Measurements from ENCODE around the gene ALX3.
A peak's percentile ranks its signal among the peaks of the same experiment; 100 is the strongest.

Gene ALX3

DNA sequence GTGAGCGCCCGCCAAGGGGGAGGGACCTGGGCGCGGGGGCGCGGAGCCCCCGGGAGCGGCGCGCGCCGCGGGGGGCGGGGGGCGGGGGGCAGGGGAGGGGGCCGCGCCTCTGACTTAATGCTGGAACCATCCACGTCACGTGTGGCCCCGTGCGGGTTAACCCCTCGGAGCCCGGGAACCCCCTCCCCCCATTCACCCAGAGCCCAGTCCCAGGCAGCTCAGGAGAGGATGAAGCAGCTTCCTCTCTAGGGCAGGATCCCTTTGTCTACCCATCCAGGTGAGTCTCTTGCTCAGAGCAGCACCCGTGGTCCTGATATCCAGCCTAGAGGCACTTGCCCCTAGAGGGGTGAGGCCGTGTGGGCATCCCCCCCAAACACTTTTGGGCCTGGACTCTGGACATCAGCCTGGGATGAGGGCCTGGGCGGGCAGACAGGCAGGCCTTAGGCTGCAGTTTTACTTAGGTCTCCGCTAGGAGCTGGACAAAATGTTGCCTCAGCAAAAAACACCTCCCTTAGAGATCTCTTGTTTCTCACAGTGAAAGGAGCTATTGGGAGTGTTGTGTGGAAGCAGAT is at the start of gene ALX3:
Gene ALX3, minus strand, starts transcription at position 2 of the 572 bp plus-strand sequence. CDS start 60 bp downstream, outside the sequence.
- FAIRE-seq, result no peak
- no peak for DNase-seq (ENCODE audit: extremely low spot score, insufficient read length, low read depth)

DNA sequence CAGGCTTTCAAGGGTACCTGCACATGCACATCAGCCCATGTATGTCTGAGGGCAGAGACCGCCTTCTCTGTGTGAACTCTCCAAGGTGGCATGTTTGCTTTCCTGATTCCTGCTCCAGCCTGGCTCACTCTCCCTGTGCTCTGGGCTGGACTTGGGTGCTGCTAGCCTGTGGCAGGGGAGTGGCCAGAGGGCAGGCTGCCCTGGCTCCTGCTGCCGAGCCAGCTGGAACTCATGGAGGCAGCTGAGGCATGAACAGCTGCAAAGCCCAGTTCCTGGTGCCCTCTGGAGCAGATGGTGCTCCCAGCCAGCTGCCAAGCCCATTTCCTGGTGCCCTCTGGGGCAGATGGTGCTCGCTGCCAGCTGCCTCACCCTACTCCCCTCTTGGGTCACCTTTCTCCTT is 49.4 kb upstream of the ALX3 start:
- DNase-seq (ENCODE audit: extremely low spot score, insufficient read length, low read depth), result no peak
- no peak for FAIRE-seq

DNA sequence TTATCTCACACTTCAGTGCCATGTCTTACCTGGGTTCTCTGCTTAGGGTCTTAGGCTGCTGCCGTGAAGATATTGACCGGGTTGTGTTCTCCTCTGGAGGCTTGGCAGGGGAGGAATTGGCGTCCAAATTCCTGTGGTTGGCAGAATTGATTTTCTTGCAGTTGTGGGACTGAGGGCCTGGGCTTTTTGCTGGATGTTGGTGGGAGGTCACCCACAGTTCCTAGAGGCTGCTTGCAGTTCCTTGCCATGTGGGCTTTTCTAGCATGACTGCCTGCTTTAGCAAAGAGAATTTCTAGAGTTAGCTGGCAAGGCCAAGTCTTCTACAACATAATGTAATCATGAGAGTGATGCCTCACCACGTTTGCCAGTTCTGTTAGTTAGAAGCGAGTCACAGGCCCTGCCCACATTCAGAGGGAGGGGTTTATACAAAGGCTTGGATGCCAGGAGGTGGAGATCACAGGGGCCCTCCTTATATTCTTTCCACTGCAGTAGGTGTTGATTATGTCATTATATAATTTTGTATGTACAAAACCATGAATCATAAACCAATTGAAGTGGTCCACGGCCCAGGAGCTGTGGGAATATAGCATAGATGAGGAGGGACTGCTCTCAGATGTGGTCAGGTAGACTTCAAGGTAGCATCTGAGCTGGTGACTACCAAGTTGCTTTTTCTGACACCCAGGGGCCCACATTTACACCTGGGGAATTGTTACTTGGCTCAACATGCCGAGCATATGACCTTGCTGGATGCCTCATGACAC is 48.3 kb upstream of the ALX3 start:
- DNase-seq (ENCODE audit: extremely low spot score, insufficient read length, low read depth) (no peak), FAIRE-seq (no peak)

DNA sequence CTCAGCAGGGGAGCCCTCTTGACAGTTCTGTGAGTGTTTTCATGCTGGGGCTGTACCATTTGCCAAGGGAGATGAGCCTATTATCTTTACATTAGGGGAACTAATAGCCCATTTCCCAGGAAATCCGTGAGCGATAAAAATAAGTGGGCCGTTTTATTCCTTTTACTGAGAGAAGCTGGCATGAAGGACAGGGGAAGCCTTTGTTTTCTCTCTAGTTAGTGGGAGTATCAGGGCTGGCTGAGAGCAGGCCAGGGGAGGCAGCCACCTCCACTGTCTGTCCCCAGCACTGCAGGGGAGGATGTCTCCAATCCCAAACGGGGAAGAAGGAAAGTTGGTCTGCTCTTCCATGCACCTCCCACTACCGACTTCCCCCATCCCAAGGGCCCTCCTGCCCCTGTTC is 44.3 kb upstream of the ALX3 start:
- DNase-seq (ENCODE audit: extremely low spot score, insufficient read length, low read depth) (no peak), FAIRE-seq (no peak)

DNA sequence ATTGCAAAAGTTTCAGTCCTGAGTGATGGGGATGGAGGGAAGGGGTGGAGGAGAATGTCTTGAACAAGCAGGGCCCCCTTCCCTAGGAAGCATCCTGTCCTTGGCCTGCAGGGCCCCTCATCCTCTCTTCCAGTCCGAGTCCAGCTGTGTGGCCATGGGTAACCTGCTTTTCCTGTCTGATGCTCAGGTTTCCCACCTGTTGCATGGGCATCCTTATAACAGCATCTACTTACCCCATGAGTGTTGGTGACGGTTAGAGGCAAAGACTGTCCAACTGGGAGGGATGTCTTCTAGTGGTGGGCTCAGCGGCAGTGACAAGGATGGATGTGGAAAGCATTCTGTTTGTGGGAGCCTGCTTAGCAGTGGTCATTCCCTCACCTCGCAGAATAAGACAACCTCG is 43.7 kb upstream of the ALX3 start:
- DNase-seq (ENCODE audit: extremely low spot score, insufficient read length, low read depth) (no peak), FAIRE-seq (no peak)

DNA sequence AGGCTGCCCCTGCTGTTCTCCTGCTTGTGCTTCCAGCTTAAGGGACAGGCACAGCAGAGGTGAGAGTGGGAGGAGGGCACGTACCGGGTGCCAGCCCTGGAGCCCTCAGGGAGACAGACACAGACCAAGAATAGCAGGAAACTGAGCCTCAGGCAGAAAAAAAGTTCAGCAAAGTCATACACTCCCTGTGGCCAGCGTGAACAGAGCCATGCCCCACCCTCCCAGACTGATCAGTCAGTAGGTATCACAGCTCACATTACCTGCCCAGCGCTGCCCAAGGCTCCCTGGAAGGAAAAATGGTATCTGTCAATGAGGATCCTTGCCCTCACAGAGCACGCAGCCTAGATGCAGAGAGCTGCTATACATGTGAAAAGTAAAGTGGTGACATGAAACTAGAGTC is 43.1 kb upstream of the ALX3 start:
- DNase-seq (ENCODE audit: extremely low spot score, insufficient read length, low read depth) (no peak), FAIRE-seq (no peak)

DNA sequence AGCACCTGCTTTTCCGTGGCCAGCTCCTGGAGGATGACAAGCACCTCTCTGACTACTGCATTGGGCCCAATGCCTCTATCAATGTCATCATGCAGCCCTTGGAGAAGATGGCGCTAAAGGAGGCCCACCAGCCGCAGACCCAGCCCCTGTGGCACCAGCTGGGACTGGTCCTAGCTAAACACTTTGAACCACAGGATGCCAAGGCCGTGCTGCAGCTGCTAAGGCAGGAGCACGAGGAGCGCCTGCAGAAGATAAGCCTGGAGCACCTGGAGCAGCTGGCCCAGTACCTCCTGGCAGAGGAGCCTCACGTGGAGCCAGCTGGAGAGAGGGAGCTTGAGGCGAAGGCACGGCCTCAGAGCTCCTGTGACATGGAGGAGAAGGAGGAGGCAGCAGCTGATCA is 42.2 kb upstream of the ALX3 start:
- DNase-seq (ENCODE audit: extremely low spot score, insufficient read length, low read depth), result no peak

DNA sequence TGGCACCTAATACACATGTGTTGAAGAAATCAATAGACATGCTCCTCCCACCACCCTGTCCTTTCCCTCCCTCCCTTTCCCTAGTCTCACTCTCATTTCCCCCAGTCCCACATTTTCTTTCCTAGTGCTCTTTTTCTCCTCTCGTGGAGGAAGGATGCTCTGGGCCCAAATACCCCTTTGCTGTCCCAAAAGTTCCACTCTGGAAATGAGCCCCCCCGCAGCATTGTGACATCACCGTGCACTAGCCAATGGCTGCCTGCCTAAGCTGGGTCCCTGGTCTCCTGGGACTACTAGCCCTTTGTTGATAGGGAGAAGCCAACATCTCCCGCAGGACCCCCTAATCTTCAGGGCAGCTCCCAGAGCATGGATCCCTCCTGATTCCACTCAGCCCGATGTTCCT is 41.7 kb upstream of the ALX3 start, which contains the start of gene UBL4B:
Gene UBL4B, plus strand, starts transcription at position 301 of the 400 bp plus-strand sequence. Its CDS starts 92 bp downstream, at position 393.
- DNase-seq (ENCODE audit: extremely low spot score, insufficient read length, low read depth) (no peak), FAIRE-seq (no peak)

More for the DNA sequence above, 42.2 kb upstream of the ALX3 start:
- FAIRE-seq, result no peak

DNA sequence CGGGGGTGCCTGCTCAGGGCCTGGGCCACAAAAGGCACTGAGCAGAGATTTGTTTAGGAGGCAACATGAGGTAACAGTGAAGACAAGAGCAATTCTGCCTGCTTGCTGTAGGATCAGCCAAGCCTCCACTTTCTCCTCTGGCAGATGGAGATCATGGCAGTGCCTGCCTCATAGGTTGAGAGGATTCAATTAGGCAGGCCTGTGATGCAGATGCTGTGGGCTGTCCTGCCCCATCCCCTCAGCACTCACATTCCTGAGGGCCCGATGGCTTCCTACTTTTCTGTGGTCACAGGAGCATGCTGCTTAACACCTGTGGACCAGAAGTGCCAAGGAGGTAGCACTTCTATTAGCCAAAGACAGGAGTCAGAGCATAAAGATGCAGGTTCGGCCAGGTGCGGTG is 40.6 kb upstream of the ALX3 start:
- DNase-seq (ENCODE audit: extremely low spot score, insufficient read length, low read depth), result no peak
- FAIRE-seq, result no peak

DNA sequence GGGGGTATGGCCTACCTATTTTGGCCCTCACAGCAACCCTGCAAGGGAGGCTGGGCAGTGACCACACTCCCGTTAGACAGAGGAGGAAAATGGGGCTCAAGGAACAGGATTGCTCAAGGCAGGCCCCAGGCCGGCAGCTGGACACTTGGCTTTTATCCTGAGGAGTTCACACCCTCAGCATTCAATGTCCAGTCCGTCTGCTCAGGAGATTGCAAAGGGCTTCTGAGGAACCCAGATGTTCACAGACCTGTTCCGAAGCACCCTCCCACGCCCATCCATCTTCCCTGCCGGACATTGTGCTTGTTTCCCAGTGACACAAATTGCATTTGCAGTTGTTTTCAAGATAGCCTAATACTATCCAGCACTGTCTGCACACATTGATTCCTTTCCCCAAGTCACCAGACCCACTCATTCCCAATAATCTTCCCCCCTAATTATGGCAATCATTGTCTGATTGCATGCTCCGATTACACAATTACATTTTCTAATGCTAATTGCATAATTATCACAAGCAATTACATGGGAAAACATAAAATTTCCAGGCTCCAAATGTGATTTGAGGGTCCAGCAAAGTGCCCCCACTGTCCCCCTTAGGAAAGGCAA is 37.5 kb upstream of the ALX3 start:
- DNase-seq (ENCODE audit: extremely low spot score, insufficient read length, low read depth), result no peak
- FAIRE-seq, result no peak

DNA sequence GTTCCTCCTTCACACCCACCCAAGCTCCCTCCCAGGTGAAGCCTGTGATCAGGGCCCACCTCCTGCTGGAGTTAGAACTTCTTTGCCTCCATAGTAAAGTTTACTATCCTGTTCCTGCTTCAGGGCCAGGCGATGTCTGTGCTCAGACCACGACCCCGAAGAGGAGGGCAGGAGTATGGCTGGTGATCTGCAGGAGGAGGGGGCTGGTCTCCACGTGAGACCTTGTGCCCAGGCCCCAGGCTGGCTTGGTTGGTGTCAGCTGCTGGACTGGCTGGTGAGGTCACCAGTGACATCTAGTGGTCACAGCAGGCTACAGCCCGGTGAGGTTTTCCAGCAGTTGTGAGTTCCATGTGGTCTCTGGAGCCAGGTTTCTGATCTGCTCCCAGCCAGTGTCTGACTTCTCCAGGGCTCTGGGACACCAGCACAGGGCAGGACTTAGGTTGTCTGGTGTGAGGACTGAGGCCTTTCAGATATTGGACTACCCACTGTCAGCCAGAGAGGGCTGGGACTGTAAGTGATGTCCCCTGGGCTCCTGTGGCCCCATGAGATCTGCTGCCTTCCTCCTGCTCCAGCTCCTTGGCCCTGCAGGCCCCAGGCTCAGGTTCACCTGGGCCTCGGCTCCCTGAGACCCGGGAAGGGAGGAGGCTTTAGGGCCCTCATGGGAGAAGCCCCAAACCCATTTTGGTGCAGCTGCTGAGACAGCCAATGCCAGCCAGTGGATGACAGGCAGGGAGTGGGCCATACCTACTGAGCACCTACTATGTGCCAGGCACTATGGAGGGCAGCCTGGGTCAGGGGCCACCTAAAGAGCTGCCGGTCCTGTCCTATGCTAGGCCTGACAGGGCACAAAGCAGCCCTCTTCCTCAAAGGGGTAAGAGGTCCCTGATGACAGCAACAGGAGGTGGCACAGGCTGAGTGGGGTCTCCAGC is 35.8 kb upstream of the ALX3 start:
- DNase-seq (ENCODE audit: extremely low spot score, insufficient read length, low read depth), result peak; percentile 61
- FAIRE-seq, result peak; percentile 89

DNA sequence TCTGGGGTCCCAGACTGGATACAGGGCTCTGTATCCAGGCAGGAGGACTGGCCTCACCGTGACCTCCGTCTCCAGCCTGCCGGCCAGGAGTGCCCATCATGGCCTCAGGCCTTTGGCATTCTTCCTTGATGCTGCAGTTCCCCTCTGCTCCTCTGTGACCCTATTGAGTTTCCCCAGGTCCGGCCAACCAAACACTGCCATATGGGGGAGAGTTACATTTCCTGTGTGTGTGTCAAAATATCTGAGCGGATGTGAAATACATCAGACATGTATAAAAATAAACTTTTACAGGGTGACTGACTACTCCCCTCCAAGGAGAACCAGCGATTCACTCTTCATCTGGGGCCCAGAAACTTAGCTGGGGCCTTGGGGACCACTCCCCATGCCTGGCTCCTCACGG is 31.6 kb upstream of the ALX3 start:
- DNase-seq (ENCODE audit: extremely low spot score, insufficient read length, low read depth) (no peak), FAIRE-seq (no peak)

DNA sequence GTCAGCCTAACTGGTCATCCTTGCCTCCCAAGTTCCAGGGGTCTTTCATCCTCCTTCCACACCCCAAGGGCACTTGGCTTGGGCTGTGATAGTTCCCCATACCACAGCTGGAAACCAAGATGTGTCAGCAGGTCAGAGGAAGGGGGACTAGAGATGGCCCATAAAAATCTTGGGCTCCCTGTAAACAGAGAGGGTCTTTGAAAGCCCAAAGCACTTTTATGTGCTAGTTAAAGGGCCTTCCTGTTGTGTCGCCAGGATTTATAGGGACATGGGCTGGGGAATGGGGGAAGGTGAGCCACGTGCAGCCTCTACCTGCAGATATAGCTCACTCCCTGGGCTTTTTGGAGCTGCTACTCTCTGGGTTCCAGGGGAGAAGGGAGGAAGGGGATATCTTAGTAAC is 29.9 kb upstream of the ALX3 start:
- FAIRE-seq (no peak), DNase-seq (ENCODE audit: extremely low spot score, insufficient read length, low read depth) (no peak)

DNA sequence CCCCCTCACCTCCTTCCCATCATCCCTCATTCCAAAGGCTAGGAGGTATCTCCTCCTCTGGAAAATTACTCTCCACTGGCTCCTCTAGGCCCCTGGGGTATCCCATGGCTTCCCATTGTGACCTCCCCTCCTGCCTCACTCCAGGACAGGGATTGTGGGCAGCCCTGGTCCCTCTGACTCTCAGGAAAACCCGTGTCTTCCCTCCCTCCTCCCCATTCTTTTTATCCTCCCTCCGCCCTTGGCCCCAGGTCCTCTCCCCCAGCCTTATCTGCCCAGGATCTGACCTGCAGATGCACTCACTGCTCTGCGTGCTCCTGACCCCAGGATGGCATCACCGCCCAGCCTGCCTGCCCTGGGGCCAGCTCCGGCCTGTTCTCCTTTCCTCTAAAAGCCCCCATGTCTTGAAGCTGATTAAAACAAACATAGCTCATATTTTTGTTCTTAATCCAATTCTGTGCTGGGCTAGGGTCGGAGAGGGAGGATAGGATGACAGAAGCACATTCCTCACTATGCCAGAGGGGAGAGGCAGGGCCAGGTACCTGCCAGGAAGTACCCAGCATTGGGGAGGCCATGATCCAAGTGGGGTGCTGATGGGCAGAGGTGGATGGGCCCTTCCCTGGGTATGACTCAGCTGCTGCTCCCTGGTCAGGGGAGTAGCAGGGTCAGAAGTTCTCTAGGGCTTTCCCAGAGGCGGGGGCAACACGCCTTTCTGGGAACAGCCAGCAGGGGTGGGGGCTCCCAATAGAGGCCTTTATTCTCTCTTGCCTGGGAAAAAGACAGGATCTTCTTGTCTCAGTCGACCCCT is 28.0 kb upstream of the ALX3 start:
- FAIRE-seq (no peak), DNase-seq (ENCODE audit: extremely low spot score, insufficient read length, low read depth) (no peak)

DNA sequence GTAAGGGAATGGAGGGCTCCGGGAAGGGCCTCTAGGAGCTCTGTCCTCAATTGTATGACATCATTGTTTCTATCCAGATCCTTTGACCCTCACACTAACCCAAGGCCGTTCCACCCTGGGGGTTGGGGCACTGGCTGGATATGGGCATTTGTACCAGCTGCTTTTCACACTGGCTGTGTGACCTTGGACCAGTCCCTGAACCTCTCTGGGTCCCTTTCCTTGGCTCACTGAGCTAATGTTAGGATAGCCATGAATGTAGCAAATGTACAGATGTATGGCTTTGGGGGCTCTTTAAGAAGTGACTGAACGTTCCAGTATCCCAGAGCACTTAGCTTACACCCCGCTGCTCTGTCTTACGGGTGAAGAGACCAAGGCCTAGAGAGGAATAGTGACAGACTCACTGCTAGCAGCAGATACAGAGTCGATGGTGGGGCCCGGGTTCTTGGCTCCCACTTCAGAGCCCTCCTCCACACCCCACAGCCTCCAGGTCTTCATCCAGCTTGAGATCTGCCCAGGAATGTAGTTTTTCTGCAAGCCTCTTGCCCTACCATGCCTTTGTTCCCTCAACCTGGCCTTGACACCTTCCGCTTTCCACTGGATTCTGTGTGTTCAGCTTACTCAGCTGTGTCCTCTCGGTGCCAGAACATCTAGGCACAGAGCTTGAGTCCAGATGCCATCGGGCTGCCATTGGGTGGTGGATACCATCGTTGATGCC is 27.2 kb upstream of the ALX3 start:
- DNase-seq (ENCODE audit: extremely low spot score, insufficient read length, low read depth) (no peak), FAIRE-seq (no peak)

DNA sequence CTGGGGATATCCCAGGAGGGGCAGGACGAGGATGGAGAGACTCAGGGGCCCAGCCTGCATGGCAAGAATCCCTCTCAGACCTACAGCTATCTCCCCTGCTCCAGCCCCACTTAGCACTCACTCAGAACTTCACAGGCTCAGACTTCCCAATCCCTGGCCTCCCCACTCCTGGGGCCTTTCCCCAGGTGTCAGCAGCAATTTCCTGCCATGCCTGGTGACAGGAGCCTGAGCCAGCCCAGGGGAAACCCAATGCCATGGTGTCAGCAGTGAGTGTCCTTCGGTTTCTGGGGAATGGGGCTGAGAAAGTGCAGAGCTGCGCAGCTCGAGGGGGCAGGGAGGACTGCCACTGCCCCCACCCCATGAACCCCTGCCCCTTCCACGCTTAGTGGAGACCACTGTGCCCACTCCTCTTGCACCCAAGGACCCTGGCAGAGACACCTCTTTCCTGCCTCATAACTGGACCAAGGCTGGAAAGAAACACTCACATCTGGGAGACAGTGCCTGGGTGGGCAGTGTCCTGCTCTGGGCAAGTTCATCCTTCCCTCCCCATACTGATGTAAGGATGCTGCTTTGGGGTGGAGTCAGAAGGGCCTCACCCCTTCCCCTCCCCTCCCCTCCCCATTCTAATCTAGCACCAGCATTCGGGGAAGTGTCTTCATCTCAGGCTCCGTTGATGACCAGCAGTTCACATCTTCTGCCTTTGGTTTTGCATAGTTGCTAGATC is 24.6 kb upstream of the ALX3 start:
- no peak for FAIRE-seq

DNA sequence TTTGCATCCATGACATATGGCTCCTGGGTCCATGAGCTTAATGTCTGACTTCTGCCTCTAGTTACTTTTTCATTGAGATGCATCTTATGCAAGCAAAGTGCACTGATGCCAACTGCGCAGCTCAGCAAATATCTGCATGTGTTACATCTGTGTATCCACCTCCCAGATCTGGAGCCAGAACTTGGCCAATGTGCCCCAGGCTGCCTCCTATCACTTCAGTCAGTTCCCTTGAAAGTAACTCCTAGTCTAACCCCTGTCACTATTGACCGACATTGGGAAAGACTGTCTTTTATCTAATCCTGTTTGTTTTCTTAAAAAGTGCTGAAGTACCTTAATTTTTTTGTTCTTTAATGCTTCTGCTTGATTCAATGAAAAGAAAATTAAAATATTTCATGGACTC is 22.5 kb upstream of the ALX3 start:
- DNase-seq (ENCODE audit: extremely low spot score, insufficient read length, low read depth), result no peak

More for the DNA sequence above, 24.6 kb upstream of the ALX3 start:
- DNase-seq (ENCODE audit: extremely low spot score, insufficient read length, low read depth), result no peak

DNA sequence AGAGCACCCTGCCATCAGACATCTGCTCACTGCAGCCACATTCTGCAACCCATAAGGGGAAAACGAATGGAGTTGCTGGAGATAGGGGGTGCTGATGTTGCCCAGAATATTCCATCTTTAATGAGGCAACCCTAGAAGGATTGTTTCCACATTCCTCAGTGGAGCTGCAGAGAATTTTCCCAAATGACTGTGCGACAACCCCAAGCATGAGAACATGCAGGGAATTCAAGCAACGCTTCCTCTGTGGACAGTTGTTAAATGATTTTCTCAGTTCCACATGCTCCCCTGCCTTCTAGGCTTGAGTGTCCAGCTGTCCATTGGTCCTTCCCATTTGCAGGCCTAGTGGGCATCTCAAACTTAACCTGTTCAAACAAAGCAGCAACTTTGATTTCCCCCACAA is 21.3 kb upstream of the ALX3 start:
- DNase-seq (ENCODE audit: extremely low spot score, insufficient read length, low read depth), result no peak
- FAIRE-seq, result no peak

More for the DNA sequence above, 22.5 kb upstream of the ALX3 start:
- FAIRE-seq, result no peak
